Measurements from ENCODE around the gene JARID2.

DNA sequence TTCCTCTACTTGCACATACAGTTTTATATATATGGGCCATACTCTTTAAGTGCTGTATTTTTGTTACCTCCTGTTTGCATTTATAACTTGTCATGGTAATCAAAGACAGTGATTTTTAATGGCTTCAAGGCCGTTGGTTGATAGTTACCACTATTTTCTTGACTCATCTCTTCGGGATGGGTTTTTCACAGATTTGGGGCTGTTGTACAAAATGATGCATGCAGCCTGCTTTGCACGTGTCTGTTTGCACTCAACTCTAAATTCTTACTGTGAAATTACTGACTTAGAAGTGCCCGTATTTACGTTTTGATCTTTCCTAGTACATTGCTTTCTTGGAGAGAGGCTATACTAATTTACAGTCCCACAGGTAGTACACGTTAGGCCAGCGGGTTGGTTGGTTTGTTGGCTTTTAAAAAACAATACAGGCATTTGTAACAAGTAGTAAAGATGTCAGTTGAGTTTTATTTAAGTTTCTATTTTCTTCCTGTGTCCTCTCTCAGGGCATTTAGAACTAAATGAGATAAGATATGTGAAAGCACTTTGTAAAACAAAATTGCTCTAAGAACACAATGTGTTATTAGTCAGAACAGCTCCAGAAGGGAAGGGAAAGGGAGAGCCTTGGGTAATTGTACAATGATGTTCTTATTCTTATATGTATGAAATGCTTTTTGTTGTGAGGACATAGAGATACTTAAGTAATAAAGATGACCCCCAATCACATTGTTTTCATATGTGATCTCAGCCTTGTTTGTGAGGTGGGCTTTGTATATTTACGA is 11.7 kb downstream of the JARID2 start:
- TF ChIP-seq, protein P1, sequence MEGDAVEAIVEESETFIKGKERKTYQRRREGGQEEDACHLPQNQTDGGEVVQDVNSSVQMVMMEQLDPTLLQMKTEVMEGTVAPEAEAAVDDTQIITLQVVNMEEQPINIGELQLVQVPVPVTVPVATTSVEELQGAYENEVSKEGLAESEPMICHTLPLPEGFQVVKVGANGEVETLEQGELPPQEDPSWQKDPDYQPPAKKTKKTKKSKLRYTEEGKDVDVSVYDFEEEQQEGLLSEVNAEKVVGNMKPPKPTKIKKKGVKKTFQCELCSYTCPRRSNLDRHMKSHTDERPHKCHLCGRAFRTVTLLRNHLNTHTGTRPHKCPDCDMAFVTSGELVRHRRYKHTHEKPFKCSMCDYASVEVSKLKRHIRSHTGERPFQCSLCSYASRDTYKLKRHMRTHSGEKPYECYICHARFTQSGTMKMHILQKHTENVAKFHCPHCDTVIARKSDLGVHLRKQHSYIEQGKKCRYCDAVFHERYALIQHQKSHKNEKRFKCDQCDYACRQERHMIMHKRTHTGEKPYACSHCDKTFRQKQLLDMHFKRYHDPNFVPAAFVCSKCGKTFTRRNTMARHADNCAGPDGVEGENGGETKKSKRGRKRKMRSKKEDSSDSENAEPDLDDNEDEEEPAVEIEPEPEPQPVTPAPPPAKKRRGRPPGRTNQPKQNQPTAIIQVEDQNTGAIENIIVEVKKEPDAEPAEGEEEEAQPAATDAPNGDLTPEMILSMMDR (IDR thresholded peaks at IDR 0.05; ENCODE audit: insufficient read depth, low read depth, low read length): no peak
- no peak for TF ChIP-seq EZH2 (IDR thresholded peaks at IDR 0.05; ENCODE audit: insufficient read depth, low read length)
